WERI-Rb-1 (cell line): ENCODE measurements around the gene CAPN14.

ENCODE experiments used
- DNase-seq: peaks from one replicate; pipeline ENCODE4 v3.0.0-alpha.2; 2020
- H3K27ac ChIP-seq: fragments of 250-450 bp; sonication (Bioruptor Pico); 2 replicates; pipeline ENCODE4 v1.5.1; 2020; ENCODE audit warnings: mild to moderate bottlenecking, moderate library complexity
- H3K27me3 ChIP-seq: fragments of 250-450 bp; sonication (Bioruptor Pico); 2 replicates; pipeline ENCODE4 v1.5.1; 2021; ENCODE audit warnings: mild to moderate bottlenecking, low read depth, moderate library complexity; ENCODE audit not compliant: insufficient read depth, severe bottlenecking
- H3K36me3 ChIP-seq: fragments of 250-450 bp; sonication (Bioruptor Pico); 2 replicates; pipeline ENCODE4 v1.5.1; 2020; ENCODE audit warnings: mild to moderate bottlenecking, moderate library complexity
- H3K4me3 ChIP-seq: 2 replicates; pipeline ENCODE4 v1.5.1; 2011; ENCODE audit warnings: low read depth, mild to moderate bottlenecking, control low read depth, low read length
- H3K9me3 ChIP-seq: fragments of 250-450 bp; sonication (Bioruptor Pico); 2 replicates; pipeline ENCODE4 v1.5.1; 2021; ENCODE audit warnings: mild to moderate bottlenecking, moderate library complexity; ENCODE audit not compliant: severe bottlenecking
- TF ChIP-seq, protein P1 (sequence below): IDR thresholded peaks from 2 replicates; pipeline ENCODE4 v1.5.1; 2011; ENCODE audit warnings: low read depth, mild to moderate bottlenecking, control low read depth, inconsistent platforms, low read length

The CAPN14 gene

DNA sequence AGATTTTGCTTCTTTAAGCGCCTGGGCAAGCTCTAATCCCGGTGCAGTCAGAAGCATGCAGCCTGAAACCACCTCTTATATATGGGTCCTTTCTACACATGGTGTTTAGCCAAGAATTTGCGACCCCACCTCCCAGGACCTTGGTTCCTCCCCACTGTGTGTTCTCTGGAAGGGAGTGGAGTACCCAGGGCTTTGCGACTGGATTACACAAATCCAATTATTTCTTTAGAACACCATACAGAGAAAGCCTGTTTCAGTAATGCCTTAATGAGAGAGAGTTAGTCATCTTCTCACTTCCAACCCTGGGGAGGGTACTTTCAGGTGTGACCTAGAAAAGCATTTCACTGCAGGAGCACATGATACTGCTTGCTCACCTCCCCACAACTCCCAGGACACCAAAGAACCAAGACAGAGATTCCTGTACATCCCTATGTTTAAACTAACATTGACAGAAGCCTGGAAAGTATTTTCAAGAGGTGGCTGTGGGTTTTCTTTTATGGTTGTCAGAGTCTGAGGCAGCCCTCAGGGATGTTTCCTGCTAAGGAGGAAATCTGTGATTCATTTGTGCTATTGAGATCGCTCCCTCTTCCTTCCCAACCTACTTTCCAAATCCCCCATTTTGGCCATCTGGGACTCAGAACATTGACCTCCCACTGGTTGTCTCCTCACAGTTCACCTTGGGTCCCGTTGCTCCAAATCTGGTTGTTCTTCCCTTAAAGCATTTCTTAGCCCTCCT, at the start of gene CAPN14:
CAPN14 (minus strand) TSS at position 51 of the 736 bp plus-strand sequence. CDS start 12,068 bp downstream, outside the sequence.
- Histone ChIP-seq H3K27ac (no peak within 1 kb of the TSS), H3K27me3 (no peaks in the 10 kb centered on the region), H3K36me3 (no peaks in the 10 kb centered on the region), H3K9me3 (no peaks in the 10 kb centered on the region), H3K4me3 (no peak within 1 kb of the TSS)
- TF ChIP-seq, protein P1, sequence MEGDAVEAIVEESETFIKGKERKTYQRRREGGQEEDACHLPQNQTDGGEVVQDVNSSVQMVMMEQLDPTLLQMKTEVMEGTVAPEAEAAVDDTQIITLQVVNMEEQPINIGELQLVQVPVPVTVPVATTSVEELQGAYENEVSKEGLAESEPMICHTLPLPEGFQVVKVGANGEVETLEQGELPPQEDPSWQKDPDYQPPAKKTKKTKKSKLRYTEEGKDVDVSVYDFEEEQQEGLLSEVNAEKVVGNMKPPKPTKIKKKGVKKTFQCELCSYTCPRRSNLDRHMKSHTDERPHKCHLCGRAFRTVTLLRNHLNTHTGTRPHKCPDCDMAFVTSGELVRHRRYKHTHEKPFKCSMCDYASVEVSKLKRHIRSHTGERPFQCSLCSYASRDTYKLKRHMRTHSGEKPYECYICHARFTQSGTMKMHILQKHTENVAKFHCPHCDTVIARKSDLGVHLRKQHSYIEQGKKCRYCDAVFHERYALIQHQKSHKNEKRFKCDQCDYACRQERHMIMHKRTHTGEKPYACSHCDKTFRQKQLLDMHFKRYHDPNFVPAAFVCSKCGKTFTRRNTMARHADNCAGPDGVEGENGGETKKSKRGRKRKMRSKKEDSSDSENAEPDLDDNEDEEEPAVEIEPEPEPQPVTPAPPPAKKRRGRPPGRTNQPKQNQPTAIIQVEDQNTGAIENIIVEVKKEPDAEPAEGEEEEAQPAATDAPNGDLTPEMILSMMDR = no peak
- peak; percentile 60 for DNase-seq

DNA sequence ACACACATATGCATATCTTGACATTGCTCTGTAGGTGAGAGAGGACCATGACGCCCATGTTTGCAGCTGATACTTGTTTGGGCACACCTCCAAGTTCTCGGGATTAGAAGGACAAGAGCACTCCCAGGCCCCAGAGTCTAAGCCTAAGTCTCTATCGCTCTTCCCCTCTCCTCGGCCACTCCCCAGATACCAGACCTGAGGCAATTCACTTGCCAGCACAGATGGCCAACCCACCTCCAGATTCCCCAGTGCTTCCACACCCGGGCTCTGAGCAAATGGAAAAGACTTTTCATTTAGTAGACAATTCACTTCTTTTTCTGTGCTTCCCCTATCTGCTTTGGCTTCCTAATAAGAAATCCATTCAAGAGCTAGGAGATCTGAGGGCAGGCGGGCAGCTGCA, 49.5 kb upstream of the CAPN14 start:
- Histone ChIP-seq H3K27me3 (no peaks in the 10 kb centered on the region), H3K4me3 (no peak overlapping the region), H3K27ac (peak overlapping the region; percentile 55), H3K36me3 (no peaks in the 10 kb centered on the region), H3K9me3 (no peaks in the 10 kb centered on the region)
- TF ChIP-seq, protein P1 = no peak
- peak; percentile 87 for DNase-seq

- no peak for DNase-seq
- Histone ChIP-seq H3K27me3 (no peaks in the 10 kb centered on the region), H3K36me3 (no peaks in the 10 kb centered on the region), H3K4me3 (no peak overlapping the region), H3K27ac (no peak overlapping the region), H3K9me3 (no peaks in the 10 kb centered on the region)
- TF ChIP-seq, protein P1 = no peak
These were observed 47.9 kb upstream of the CAPN14 start for GRCh38 chr2:31265234-31265633.

GRCh38 chr2:31263636-31264190, 46.4 kb upstream of the CAPN14 start:
- Histone ChIP-seq H3K36me3 (no peaks in the 10 kb centered on the region), H3K27me3 (no peaks in the 10 kb centered on the region), H3K4me3 (no peak overlapping the region), H3K27ac (no peak overlapping the region), H3K9me3 (no peaks in the 10 kb centered on the region)
- TF ChIP-seq, protein P1 = 0 out of 2 replicates have a peak, but pooled peaks have one; percentile 33
- DNase-seq = no peak

- H3K9me3 ChIP-seq = no peaks in the 10 kb centered on the region
- TF ChIP-seq, protein P1 = no peak
- no peaks in the 10 kb centered on the region for H3K27me3 ChIP-seq
- no peak overlapping the region for H3K27ac ChIP-seq
- H3K4me3 ChIP-seq = no peak overlapping the region
- H3K36me3 ChIP-seq = no peaks in the 10 kb centered on the region
- DNase-seq = no peak
These were observed 43.6 kb upstream of the CAPN14 start for GRCh38 chr2:31260870-31261269.
